Stimulated activated CD8-positive, alpha-beta memory T cell treated with anti-CD3 and anti-CD28 coated beads, Interleukin-2, amount 100 ng/mL, for 1 hour (primary cell): ENCODE measurements around the gene SLC17A3.

Source experiments
- DNase-seq, 2 donors: peaks; one replicate each; pipeline ENCODE4 v3.0.0-alpha.2; 2020; ENCODE audit warnings: low read depth in 2 of 2

Gene SLC17A3, protein sequence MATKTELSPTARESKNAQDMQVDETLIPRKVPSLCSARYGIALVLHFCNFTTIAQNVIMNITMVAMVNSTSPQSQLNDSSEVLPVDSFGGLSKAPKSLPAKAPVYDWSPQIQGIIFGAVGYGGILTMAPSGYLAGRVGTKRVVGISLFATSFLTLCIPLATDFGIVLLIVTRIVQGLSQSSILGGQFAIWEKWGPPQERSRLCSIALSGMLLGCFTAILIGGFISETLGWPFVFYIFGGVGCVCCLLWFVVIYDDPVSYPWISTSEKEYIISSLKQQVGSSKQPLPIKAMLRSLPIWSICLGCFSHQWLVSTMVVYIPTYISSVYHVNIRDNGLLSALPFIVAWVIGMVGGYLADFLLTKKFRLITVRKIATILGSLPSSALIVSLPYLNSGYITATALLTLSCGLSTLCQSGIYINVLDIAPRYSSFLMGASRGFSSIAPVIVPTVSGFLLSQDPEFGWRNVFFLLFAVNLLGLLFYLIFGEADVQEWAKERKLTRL

DNA sequence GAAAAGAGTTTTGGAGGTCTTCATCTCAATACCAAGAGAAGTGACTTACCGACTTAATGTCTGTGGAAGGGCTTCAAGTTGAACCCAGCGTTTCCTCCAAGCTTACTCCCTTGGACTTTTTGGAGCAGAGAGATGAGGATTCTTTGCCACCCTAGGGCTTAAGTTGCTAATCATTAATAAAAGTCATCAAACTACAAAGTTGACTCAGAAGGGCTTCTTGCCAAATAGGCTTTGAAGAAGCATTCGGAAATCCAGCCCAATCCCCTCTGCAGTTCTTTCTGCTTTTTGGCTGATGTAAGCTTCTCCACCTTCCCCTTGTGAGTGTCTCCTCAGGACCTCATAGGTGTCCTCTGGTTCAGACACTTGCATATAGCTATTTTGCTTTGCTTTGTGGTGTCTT lies at the start of gene SLC17A3:
Gene SLC17A3 (minus strand): TSS at position 126 of the 400 bp plus-strand sequence. CDS start 5,856 bp downstream, outside the sequence.
- DNase-seq: no peak

DNA sequence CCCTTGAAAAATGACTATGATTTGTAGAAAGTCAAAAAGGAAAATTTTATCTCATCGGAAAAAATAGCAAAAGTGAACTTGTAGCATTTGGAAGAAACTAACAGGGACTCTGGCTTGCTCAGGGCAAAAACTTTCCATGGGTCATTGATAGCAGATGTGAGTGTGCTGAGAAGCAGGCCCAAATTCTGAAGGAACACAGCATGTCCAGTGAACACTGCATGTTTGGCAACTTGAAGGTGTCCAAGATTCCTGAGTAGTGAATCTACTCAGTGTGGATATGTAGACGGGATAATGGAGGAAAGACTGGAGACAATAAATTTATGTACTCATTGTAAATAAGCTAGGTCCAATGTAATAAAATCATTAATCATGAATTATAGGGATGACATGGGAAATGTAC lies 48.3 kb upstream of the SLC17A3 start:
- no peak for DNase-seq

DNA sequence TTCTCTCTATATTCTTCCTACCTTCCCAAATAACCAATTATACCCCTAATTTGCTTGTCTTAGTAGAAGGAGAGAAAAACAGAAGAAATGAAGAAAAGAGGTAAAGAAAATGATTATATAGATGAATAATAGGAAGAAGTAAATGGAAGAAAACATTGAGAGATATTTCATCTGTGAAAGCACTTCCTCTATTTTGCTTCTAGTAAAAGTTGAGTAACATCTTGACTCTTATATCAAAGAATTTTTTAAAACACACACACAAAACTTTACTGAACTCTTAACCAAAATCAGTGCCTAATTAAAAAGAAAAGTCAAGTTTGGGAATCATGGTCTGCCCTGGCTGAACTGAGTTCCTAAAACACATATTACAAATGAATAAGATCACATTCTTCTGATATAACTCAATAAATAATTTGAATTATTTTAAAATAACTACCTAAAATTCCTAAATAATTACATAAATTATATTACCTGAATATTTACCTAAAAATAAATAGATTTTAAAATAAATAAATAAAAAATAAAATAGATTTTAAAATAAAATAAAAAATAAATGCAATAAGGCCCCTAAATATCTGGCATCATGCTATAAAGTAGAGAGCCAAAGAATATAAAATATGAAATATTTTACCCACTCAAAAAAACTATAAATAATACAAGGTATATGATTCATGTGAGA lies 47.6 kb upstream of the SLC17A3 start:
- no peak for DNase-seq

DNA sequence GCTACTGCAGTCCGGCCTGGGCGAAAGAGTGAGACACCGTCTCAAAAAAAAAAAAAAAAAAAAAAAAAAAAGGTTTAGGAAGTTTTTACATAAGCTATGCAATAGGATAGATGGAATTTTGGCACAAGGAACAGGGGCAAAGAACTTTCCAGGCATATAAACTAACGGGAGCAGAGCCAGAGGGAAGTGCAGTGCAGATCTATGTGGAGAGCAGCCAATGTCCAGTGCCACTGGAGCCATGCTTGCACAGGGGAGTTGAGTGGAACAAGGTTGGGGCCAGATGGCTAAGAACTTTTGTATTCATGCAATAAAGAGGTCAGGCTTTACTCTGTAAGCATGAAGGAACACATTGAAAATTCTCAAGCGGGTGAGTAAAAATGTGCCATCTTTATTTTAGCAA lies 45.6 kb upstream of the SLC17A3 start:
- no peak for DNase-seq

DNA sequence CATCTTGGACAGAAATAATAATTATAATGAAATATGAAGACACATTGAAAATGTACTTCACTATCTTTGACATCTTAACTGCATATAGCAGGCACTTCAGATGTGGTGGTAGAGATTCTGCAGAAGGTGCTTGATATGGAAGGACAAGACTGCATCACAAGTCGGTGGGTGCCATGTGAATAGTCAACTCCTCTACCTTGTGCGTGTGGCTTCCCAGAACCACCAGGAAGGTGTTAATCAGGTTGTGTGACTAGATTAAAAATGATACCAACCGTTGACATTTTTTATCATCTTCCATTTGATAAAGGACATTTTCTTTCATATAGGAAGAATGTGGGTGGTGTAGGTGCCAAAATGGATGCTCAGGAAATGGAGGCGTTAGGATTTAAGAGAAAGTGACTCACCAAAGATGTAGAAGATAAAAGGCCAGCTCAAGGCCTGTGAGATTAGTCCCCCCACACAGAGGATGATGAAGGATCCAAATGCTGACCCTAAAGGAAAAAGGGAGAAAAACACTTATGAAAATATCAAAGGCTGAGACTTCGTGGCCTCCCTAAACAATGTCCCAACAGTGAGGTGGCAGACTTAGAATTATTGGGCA lies 44.1 kb upstream of the SLC17A3 start:
- no peak for DNase-seq

DNA sequence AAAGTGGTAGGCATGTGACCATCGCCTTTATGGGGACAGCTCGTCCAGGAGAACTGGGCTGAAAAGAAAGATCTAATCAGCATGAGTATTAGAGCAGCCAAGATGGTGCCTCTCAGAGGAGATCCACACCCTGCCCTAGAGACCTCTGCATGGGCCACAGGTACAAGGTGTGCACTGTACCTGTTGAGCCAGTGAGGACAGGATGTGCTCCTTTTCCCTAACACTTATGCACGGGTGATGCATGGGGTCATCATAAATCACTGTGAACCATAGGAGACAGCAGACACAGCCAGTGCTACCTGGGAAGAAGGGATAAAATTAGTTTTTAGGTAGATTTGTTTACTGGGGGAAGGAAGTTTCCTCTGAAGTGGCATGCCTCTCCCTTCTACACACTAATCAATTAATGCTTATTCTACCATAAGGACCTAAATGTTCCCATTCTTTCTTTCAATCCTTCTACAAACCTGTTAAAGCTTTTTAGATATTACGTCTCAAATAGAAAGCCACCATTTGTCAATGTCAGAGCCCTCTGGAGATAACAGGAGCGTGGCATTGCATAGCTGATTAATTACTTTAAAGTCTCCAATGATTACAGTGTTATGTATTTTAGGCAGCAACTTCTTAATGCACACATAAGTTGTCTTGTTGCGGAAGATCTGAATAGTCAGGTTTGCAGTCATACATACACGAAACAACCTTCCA lies 42.9 kb upstream of the SLC17A3 start:
- DNase-seq: no peak

DNA sequence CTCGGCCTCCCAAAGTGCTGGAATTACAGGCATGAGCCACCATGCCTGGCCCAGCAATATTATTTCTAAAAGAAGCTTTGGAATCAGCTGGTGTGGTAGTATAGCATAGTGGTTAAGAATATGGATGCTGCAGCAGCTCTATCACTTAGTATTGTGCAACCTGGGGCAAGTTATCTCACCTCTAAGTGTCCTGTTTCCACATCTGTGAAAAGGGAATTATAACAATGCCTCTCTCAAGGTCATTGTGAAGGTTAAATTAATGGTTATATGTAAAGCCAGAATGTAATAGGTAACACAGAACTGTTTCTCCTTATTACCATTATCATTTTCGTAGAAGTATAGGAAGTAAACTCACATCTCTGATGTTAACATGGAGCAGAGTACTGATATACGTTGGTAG lies 42.3 kb upstream of the SLC17A3 start:
- no peak for DNase-seq

DNA sequence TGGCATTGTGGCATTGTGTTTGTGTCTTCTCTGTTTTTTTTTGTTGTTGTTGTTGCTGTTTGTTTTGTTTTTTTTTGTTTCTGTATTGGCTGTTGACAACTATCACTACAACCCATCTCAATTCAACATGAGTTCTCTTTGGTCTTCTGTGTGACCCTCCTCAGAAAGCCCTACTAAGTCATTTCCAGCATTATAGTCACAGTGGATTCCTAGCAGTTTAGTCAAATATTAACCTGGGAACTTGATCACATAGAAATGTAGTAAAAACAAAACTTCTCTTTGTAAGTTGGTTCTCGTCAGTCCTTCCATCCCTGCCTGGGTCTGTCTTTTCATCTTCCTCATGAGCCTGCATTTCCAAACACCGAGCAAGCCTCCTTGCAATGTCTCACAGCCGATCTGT lies 39.7 kb upstream of the SLC17A3 start:
- no peak for DNase-seq

DNA sequence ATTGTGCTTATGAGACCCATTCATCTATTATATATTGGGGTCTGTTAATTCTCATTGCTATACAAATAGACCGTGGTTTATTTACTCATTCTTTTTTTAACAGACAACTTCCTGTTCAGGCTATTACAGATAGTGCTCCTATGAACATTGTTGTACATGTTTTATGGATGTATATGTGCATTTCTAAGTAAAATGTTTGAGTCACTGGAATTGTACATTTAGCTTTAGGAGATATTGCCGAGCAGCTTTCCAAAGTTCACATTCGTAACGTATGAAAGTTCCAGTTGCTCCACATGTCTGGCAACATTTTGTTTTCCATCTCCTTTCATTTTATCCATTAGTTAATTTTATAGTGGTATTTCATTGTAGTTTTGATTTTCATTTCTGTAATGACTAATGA lies 37.3 kb upstream of the SLC17A3 start:
- no peak for DNase-seq

DNA sequence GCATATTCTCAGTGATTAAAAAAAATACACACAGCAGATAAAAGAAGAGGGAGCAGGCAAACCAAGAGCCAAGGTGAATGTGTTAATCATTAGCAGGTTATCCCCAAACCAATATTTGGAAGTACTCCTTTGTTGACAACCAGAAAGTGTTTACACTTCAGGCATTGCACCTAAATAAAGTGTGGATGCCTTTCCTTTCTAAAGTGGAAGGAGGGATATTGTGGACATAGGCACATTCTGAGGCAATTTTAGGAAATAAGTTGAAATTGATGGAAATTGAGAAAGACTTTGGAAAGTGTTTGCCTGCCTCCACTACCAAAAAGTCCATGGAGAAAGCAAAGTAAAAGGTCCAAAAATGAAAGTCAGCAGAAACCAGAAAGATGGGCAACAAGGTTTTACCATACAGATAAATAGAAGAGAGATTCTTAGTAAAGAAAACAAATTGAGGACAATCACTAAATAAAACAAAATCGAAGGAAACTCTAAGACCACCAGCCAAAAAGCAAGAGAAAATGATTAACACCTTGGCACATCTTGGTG lies 33.5 kb upstream of the SLC17A3 start:
- DNase-seq: no peak

DNA sequence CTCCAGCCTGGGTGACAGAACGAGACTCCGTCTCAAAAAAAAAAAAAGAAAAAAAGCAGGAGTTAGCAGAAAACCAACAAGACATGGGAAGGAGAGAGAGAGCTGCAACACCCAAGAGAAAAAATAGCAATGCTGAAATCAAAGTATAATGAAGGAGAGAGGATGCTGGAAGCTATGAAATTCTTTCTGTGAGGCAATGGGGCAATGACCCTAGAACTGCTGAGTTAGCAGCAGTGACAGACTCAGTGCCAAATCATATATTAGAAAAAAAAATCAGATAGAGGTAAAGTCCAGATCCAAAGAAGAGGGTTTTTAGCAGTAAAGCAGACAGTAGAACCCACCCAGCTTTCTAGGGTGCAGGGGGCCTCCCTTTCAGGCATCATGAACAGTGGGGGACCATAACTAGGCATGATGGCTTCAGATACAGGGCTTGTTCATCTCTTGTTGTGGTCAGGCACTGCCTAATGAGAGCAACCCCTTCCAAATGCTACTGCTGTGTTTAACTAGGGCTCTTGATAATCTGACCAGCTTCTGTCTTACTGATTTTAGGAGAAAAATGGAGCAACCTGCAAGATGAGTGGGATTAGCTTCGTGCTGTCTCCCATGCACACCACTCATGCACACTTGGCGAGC lies 29.5 kb upstream of the SLC17A3 start:
- no peak for DNase-seq

DNA sequence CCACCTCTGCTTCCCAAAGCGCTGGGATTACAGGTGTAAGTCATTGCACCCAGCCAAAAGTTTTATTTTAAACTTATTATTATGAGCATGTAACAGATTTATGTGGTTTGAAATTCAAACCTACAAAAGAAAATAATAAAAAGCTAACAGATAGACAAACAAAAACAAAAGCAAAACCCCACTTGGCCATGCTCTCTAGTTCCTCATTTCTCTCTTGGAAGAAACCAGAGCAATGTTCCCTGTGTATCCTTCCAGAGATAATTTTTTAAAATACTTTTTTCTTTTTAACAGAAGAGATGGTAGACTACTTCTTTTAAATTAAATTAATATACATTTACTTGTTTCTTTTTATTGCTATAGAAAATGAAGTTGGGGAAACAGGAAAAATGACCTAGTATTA lies 28.0 kb upstream of the SLC17A3 start:
- no peak for DNase-seq

DNA sequence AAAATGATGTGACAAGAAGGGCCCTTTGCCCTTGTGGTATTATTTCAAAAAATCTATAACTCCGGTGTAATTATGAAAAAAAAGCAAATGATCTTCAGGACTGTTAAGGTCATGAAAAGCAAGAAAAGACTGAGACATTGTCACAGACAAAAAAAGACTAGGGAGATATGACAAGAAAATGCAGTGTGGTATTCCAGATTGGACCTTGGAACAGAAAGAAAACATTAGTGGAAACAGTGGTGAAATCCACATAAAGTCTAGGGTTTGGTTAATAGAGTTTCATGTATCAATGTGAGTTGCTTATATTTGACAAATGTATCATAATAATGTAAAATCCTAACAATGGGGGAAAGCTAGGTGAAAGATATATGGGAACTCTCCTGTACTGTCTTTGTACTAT lies 26.8 kb upstream of the SLC17A3 start:
- no peak for DNase-seq

DNA sequence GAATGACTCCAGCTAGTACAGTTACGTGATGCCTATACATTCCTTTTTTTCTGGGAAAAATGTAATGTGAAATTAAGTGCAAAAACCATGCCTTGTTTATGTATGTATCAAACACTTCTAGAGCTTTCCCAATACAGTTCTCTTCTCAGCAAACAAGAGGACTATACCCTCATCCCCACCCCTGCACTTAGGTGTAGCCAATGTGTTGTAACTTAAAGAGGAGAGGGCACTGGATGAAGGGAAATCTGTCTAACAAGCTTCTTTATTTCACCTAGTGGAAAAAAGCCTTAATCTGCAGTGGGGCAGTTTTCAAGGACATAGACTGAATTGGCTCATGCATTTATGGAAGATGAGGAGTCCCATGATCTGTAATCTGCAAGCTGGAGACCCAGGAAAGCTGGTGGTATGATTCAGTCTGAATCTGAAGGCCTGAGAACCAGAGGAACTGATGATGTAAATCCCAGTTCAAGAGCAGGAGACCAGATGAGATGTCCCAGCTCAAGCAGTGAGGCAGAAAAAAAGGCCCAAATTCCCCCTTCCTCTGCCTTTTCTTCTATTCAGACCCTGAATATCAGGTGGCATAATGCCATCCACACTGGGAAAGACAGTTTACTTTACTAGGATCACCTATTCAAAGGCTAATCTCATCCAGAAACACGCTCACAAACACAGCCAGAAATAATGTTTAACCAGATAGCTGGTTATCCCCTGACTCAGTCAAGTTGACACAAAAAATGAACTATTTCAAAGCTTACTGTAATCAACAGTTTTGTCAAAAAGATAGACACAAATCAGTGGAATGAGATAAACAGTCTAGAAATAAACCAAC lies 25.8 kb upstream of the SLC17A3 start:
- DNase-seq: no peak

DNA sequence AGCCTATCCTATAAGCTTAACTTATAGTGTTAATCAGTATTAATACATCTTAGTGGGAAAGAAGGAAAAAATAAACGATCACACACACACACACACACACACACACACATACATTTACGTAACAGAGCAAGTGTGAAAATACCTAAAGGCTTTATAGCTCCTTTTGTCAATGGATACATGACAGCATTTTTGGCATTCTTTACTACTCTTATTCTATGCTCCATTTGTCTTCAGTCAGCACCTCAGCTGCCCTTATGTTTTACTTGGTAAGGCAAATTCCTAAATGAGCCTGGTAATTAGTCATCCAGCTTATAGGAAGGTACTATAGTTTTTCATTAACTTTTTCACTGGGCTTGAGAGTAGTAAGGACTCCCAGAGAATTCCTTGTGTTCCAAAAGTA lies 25.1 kb upstream of the SLC17A3 start:
- DNase-seq: no peak

DNA sequence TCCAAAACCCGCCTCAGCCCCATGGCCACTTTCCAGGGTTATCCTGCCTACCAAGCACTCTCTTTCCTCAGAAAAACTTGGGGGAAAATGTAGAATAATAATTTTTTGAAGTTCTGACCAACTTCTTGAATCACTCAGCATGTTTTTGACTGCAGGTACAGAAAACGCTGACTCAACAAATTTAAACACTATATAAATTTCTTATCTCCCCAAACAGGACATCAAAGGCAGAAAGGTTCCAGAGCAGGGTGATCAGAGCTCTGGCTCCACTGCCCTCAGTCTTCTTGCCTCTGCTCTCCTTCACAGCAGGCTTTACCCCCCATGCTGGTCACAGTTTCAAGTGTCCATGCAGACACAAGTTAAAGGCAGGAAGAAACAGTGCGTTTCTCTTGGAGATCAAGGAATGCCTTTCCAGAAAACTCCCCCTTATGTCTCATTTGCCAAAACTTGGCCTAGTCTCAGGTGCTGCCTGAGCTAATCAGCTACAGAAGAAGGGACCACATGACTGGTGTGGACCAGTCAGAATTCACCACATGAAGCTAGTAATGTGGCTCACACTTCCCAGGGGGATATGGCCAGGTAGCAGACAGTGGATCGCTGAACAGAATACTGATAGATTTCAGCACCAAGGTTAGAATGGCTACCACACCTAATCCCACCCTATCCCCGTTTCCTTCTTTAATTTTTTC lies 24.4 kb upstream of the SLC17A3 start:
- DNase-seq: no peak

DNA sequence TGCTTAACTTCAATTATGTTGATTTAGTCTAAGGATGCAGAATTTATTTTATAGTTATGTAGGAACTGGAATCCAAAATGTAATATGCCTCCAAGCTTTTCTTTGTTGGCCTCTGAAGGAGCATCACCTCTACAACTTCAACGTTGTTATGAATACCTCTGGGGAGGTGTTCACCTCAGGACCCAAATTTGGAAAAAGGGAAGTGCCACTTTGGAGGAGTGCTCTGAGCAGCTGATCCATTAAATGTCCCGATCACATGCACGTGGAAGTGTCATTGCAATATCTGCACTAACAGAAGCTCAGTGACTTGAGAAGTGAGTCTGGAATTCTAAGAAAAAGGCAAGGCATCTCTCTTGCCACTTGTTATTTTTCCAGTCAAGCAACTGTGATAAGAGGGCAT lies 22.2 kb upstream of the SLC17A3 start:
- no peak for DNase-seq

DNA sequence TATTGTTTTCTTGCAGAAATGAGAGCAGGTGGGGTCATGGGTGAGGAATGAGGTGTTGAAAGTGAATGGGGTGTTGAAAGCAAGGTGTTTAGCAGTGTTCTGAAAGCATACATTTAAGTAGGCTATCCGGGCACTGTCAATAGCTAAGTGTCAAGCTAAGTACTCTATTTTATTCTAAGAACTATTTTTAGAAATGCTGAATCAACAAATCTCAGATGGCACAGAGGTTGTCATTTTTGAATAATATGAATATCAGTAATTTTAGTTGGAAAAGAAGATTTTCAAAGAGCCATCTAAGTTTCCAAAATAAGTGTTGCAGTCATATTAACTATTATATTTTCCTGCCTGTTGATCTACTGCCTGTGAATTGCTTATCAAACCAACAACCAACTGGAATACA lies 21.7 kb upstream of the SLC17A3 start:
- no peak for DNase-seq

DNA sequence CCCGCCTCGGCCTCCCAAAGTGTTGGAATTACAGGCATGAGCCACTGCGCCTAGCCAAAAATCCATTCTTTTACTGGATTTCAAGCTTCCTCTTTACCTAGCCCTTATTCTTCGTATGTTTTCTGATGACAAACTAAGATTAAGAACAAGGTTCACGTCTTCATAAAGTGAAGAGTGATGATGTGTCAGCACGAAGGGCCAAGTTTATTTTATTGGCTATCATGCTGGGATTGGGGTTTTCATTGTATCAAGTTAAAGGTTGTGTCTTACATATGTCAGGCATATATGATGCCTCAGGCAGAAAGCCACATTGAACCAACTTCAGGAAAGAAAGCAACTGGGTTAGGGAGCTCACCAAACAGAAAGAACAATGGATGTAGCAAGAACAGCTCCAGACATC lies 19.7 kb upstream of the SLC17A3 start:
- DNase-seq: no peak

DNA sequence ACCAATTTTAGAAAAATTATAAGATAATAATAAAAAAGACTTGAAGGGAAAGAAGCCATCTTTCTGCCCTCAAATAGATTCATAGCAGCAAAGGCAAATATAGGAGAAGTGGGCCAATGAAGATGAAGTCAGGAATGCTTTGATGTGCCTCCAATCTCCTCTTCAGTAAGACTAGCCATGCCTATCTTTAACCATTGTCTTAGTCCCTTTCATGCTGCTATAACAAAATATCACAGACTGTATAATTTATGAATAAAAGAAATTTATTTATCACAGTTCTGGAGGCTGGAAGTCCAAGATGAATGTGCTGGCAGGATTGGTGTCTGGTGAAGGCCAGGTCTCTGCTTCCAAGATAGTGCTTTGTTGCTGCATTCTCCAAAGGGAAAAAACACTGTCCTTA lies 18.8 kb upstream of the SLC17A3 start:
- no peak for DNase-seq
